ENCODE measurements around the gene MYO1D. TPM values are rescaled to one million over a fixed set of nuclear protein-coding genes. Genes with fewer than 3 reads are reported as not detected.
"Not testable (repeated sequence)": the region's sequence is repeated elsewhere in the genome, so short reads cannot be mapped to it uniquely, and the experiment has no call there.

Gene MYO1D
- total RNA-seq, 1 experiment from 2014 or later: 35.7 TPM

- no peak for DNase-seq (ENCODE audit: low read depth, low spot score)
- Histone ChIP-seq H3K9me3 (ENCODE audit: control insufficient read depth in 1 of 2, insufficient read depth in 1 of 2, low read depth in 1 of 2, low read length in 2 of 2) (no peaks in the 10 kb centered on the region), H3K27ac (ENCODE audit: low read depth, low read length) (no peak overlapping the region), H3K27me3 (ENCODE audit: insufficient read depth, low read length) (no peaks in the 10 kb centered on the region), H3K4me3 (replicated peaks in 1 of 2; ENCODE audit: low read depth in 1 of 2, low read length in 2 of 2) (no peak overlapping the region), H4K20me1 (ENCODE audit: insufficient read depth) (no peaks in the 10 kb centered on the region), H3K36me3 (ENCODE audit: control insufficient read depth in 1 of 2, insufficient read depth in 2 of 2, low read length in 2 of 2) (no peaks in the 10 kb centered on the region), H3K4me2 (ENCODE audit: low read length) (no peak overlapping the region), H3K9me2 (ENCODE audit: insufficient read depth) (no peaks in the 10 kb centered on the region), H3K79me2 (ENCODE audit: insufficient read depth, low read length) (no peaks in the 10 kb centered on the region), H2AFZ (ENCODE audit: low read depth, low read length, poor library complexity, severe bottlenecking) (no peak overlapping the region), H3K4me1 (ENCODE audit: control insufficient read depth in 1 of 2, insufficient read depth in 2 of 2, low read length in 2 of 2) (no peaks in the 10 kb centered on the region), H3K9ac (ENCODE audit: low read length) (no peak overlapping the region)
- RAD21 ChIA-PET (ENCODE audit: low non-redundant PET in 1 of 2, low total read pairs in 2 of 2, uncharacterized antibody in 2 of 2, unreplicated experiment in 2 of 2): no interaction called here
- intact Hi-C loops (cut with micrococcal nuclease): no loop called here
- POLR2A ChIA-PET: no interaction called here
- TF ChIP-seq SRF (IDR thresholded peaks at IDR 0.05; ENCODE audit: low read depth): no peak
- no peak for TF ChIP-seq MAX (IDR thresholded peaks at IDR 0.05)
- TF ChIP-seq CBX3 (IDR thresholded peaks at IDR 0.05; ENCODE audit: low read depth): no peak
- TF ChIP-seq SP1 (IDR thresholded peaks at IDR 0.05; ENCODE audit: low read depth): no peak
- no peak for TF ChIP-seq FOSL1 (IDR thresholded peaks at IDR 0.05; ENCODE audit: low read depth)
- TF ChIP-seq EZH2 (IDR thresholded peaks at IDR 0.05): no peak
- no peak for TF ChIP-seq EZH2phosphoT487 (IDR thresholded peaks at IDR 0.05; ENCODE audit: borderline replicate concordance)
- no peak for TF ChIP-seq POLR2AphosphoS5 (IDR thresholded peaks at IDR 0.05; ENCODE audit: low read depth, low read length)
- no peak for TF ChIP-seq RAD21 (IDR thresholded peaks at IDR 0.05; ENCODE audit: low read depth)
- no peak for TF ChIP-seq ZBTB33 (IDR thresholded peaks at IDR 0.05; ENCODE audit: extremely low read depth, insufficient replicate concordance, low read length)
- no peak for TF ChIP-seq ZFX (IDR thresholded peaks at IDR 0.05)
- no peak for TF ChIP-seq ELF1 (IDR thresholded peaks at IDR 0.05; ENCODE audit: borderline replicate concordance, low read depth)
- TF ChIP-seq CEBPB (IDR thresholded peaks at IDR 0.05; ENCODE audit: low read depth): no peak
- TF ChIP-seq POLR2A (IDR thresholded peaks at IDR 0.05; ENCODE audit: borderline replicate concordance, extremely low read depth, insufficient read depth, insufficient read length): no peak
- no peak for TF ChIP-seq REST (IDR thresholded peaks at IDR 0.05; ENCODE audit: low read depth)
- no peak for TF ChIP-seq TCF7L2 (IDR thresholded peaks at IDR 0.05; ENCODE audit: borderline replicate concordance, extremely low read depth, insufficient read depth, insufficient read length)
- no peak for TF ChIP-seq EGR1 (IDR thresholded peaks at IDR 0.05; ENCODE audit: low read depth)
- BruUV-seq (replicated peaks): no TSS peak
- CTCF ChIA-PET: no interaction called here
- no peak for ATAC-seq
These were observed 137.2 kb downstream of the MYO1D start for GRCh38 chr17:32739722-32740121.

GRCh38 chr17:32739151-32739550 lies 137.8 kb downstream of the MYO1D start:
- H3K79me2 ChIP-seq (ENCODE audit: insufficient read depth, low read length); RAD21 ChIA-PET (ENCODE audit: low non-redundant PET in 1 of 2, low total read pairs in 2 of 2, uncharacterized antibody in 2 of 2, unreplicated experiment in 2 of 2); intact Hi-C loops (cut with micrococcal nuclease); CTCF ChIA-PET; H3K9ac ChIP-seq (ENCODE audit: low read length); H2AFZ ChIP-seq (ENCODE audit: low read depth, low read length, poor library complexity, severe bottlenecking); POLR2A ChIA-PET; H3K9me2 ChIP-seq (ENCODE audit: insufficient read depth); DNase-seq (ENCODE audit: low read depth, low spot score); H3K27ac ChIP-seq (ENCODE audit: low read depth, low read length); H3K9me3 ChIP-seq (ENCODE audit: control insufficient read depth in 1 of 2, insufficient read depth in 1 of 2, low read depth in 1 of 2, low read length in 2 of 2); BruUV-seq (replicated peaks); H3K4me3 ChIP-seq (replicated peaks in 1 of 2; ENCODE audit: low read depth in 1 of 2, low read length in 2 of 2); H4K20me1 ChIP-seq (ENCODE audit: insufficient read depth); H3K4me1 ChIP-seq (ENCODE audit: control insufficient read depth in 1 of 2, insufficient read depth in 2 of 2, low read length in 2 of 2); H3K27me3 ChIP-seq (ENCODE audit: insufficient read depth, low read length); H3K36me3 ChIP-seq (ENCODE audit: control insufficient read depth in 1 of 2, insufficient read depth in 2 of 2, low read length in 2 of 2); ATAC-seq; H3K4me2 ChIP-seq (ENCODE audit: low read length): not testable (repeated sequence)

Data from HCT116 (cell line).